Smooth muscle cell of the pulmonary artery (primary cell): ENCODE results near the gene CTDSP2. TPM values are rescaled to one million over a fixed set of nuclear protein-coding genes. Genes with fewer than 3 reads are reported as not detected.

Experiments
- total RNA-seq: library from RNA; depleted of rRNA; stranded (reverse); fragments of >200 nt; gene quantifications from 2 replicates; pipeline ENCODE4 v1.2.3, GENCODE V29; 2014

The CTDSP2 gene, protein sequence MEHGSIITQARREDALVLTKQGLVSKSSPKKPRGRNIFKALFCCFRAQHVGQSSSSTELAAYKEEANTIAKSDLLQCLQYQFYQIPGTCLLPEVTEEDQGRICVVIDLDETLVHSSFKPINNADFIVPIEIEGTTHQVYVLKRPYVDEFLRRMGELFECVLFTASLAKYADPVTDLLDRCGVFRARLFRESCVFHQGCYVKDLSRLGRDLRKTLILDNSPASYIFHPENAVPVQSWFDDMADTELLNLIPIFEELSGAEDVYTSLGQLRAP
- total RNA-seq: 81.6 and 108 TPM in 2 replicates

DNA sequence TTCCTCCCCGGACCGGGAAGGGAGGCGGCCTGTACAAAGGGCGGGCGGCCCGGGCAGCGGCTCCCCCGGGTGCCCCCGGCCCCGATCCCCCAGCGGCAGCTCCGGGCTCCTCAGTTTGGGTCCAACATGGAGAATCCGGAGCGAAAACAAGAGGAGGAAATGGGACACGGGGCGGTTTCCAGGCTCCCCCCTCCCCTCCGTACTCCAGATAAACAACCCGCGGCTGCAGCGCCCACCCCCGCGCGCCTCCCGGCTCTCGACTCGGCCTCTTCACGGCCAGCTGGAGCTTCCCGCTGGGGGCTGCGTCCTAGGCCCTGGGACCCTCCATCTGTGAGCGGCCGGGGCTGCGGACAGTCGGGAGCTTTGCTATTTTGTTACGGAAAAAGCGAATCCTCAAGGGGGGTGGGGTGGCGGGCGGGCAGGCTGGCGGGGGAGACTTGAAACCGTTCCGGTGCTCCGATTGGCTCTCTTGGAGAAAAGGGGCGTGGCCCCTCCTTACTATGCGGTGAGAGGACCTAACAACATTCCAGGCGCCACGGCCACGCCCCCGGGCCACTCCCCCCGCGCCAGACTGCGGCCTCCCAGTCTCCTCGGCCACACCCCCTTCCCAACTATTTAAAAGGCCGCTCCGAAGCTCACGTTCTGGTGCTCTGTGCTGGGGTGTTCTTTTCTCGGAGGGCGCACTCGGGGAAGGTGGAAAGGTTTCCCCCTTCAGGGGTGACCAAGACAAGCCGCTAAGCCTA lies at the start of gene CTDSP2:
Gene CTDSP2 (minus strand): TSS at position 153 of the 743 bp plus-strand sequence. CDS start 294 bp downstream, outside the sequence.

DNA sequence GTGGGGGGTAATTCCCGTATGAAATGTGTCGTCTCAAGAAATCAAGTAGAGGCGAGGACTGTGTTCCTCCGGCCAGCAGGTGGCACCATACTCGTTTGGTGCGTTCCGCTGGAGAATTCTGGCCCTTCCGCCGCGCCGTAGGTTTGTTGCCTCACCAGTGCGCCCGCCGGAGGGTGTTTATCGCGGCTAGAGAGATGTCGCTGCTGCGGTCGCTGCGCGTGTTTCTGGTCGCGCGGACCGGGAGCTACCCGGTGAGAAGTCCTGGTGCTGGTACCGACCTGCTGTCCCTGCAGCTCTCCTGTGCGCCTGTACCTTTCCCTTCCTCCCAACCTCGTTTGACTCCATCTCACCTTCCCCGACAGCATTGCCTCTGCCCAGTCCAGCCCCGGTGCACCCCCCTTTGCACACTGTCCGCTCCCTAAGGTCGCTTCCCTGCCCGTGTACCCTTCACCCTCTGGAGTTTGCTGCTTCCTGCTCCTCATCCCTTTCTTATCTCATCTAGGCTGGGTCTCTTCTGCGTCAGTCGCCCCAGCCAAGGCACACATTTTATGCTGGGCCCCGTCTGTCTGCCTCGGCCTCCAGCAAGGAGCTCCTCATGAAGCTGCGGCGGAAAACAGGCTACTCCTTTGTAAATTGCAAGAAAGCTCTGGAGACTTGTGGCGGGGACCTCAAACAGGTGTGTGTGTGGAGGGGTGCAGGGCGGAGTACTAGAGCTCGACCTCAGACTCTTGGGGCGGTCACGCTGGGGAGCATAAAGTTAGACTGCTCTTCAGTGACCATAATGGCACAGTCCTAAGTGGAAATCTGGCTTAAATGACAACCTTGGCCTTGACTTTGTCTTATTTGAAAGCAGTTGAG lies 63.7 kb downstream of the CTDSP2 start, which contains the start of gene TSFM:
Gene TSFM (plus strand): TSS at position 180 of the 858 bp plus-strand sequence. CDS start 15 bp downstream, at position 195.

DNA sequence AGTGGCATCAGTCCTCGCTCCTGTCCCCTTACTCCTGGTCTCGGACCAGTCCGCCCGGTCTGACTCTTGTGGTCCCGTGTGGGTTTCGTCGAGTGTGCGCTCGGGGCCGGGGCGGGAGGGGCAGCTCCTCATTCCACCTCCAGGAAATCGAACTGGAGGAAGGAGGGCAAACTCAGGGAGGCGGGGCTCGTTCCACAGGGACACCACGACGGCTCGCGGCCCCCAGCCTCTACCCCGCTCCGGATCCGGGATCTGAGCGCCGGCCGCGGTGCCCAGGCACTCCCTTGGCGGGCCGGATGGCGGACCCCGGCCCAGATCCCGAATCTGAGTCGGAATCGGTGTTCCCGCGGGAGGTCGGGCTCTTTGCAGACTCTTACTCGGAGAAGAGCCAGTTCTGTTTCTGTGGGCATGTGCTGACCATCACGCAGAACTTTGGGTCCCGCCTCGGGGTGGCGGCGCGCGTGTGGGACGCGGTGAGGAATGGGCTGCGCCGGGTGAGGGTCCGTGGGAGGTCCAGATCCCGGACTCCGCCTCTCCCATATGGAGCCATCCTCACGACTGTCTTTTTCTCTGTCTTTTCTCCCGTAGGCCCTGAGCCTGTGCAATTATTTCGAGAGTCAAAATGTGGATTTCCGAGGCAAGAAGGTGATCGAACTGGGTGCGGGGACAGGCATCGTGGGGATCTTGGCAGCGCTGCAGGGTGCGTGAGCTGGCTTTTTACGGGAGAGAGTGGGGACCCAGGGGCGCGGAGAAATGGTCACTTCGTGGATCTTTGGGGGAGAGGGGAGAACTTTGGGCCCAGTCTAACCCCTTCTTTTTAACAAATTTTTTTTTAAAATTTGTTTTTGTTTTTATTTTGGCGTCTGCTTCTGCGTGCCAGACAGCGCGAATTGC lies 73.9 kb downstream of the CTDSP2 start, which contains the start of gene EEF1AKMT3:
Gene EEF1AKMT3 (plus strand): TSS at position 186 of the 894 bp plus-strand sequence. CDS start 111 bp downstream, at position 297.

DNA sequence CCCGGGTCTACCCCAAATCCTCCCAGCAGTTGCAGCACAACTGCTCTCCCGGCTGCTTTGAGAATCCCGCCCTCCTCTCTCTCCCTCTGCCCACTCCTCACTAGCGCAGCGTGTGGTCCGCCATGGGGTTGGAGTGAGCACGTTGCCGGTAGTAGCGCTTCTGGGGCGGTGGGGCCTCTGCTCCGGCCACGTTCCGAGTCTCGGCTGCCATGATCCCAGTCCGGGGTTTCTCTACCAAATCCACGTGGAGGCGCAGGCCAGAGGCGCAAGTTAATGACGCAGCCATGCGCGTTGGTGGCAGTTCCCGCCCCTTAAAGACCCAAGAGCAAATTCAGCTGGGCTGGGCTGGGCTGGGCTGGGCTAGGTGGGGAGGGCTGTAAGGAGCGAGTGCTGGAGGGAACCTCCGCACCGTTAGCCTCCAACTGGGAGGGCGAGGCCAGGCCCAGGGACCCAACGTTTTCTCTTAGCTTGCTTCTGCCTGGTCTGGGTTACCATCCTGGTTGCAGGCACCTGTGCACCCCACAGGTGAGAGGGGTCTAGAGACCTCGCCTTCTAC lies 74.6 kb downstream of the CTDSP2 start, which contains the start of gene METTL1:
Gene METTL1 (minus strand): TSS at position 233 of the 556 bp plus-strand sequence. CDS start 22 bp downstream, at position 211.

Other genes with a start within 250 kb of the CTDSP2 start
- gene DTX3, start 241.9 kb downstream of the CTDSP2 start, total RNA-seq: 15.6 and 24.3 TPM in 2 replicates
- 31.5 and 31.7 TPM in 2 replicates for gene ARHGEF25, start 235.3 kb downstream of the CTDSP2 start, total RNA-seq
- gene B4GALNT1, start 213.5 kb downstream of the CTDSP2 start, total RNA-seq: 6.4 and 14.5 TPM in 2 replicates
- 330 and 353 TPM in 2 replicates for gene OS9, start 152.6 kb downstream of the CTDSP2 start, total RNA-seq
- 0.17 and 0.20 TPM in 2 replicates for gene AGAP2, start 108.0 kb downstream of the CTDSP2 start, total RNA-seq
- gene TSPAN31, start 101.7 kb downstream of the CTDSP2 start, total RNA-seq: 51.1 and 81.8 TPM in 2 replicates
- 152 and 184 TPM in 2 replicates for gene CDK4, start 94.4 kb downstream of the CTDSP2 start, total RNA-seq
- 4.2 and 6.2 TPM in 2 replicates for gene MARCHF9, start 91.6 kb downstream of the CTDSP2 start, total RNA-seq
- 0.20 and 0.79 TPM in 2 replicates for gene CYP27B1, start 79.7 kb downstream of the CTDSP2 start, total RNA-seq
- 6.2 and 13.6 TPM in 2 replicates for gene METTL1, start 74.6 kb downstream of the CTDSP2 start, total RNA-seq
- gene EEF1AKMT3, start 74.1 kb downstream of the CTDSP2 start, total RNA-seq: 6.1 and 10.7 TPM in 2 replicates
- gene TSFM, start 63.9 kb downstream of the CTDSP2 start, total RNA-seq: 16.0 and 17.1 TPM in 2 replicates
- gene AVIL, start 28.0 kb downstream of the CTDSP2 start, total RNA-seq: 4.0 and 4.2 TPM in 2 replicates
- 2.8 and 9.8 TPM in 2 replicates for gene ATP23, start 94.8 kb upstream of the CTDSP2 start, total RNA-seq